ENCODE data around the gene KIF1A.

Gene KIF1A

GRCh38 chr2:240736281-240737250 lies 83.5 kb downstream of the KIF1A start:
- TF ChIP-seq CTCF (IDR thresholded peaks at IDR 0.05; ENCODE audit: low read length, missing control alignments) = no peak
- no peak for DNase-seq (ENCODE audit: low read depth)
- H3K4me3 ChIP-seq (replicated peaks; ENCODE audit: low read depth, low read length) = no peak overlapping the region

- no peak for TF ChIP-seq CTCF (IDR thresholded peaks at IDR 0.05; ENCODE audit: low read length, missing control alignments)
- no peak for DNase-seq (ENCODE audit: low read depth)
- no peak overlapping the region for H3K4me3 ChIP-seq (replicated peaks; ENCODE audit: low read depth, low read length)
Observed at GRCh38 chr2:240735476-240735875, 84.5 kb downstream of the KIF1A start.

- TF ChIP-seq CTCF (IDR thresholded peaks at IDR 0.05; ENCODE audit: low read length, missing control alignments) = no peak
- no peak for DNase-seq (ENCODE audit: low read depth)
- H3K4me3 ChIP-seq (replicated peaks; ENCODE audit: low read depth, low read length) = no peak overlapping the region
Observed at GRCh38 chr2:240734756-240735155, 85.3 kb downstream of the KIF1A start.

GRCh38 chr2:240733803-240734495 lies 86.1 kb downstream of the KIF1A start:
- TF ChIP-seq CTCF (IDR thresholded peaks at IDR 0.05; ENCODE audit: low read length, missing control alignments) = no peak
- no peak overlapping the region for H3K4me3 ChIP-seq (replicated peaks; ENCODE audit: low read depth, low read length)
- no peak for DNase-seq (ENCODE audit: low read depth)

GRCh38 chr2:240732911-240733622 lies 87.0 kb downstream of the KIF1A start:
- no peak overlapping the region for H3K4me3 ChIP-seq (replicated peaks; ENCODE audit: low read depth, low read length)
- no peak for TF ChIP-seq CTCF (IDR thresholded peaks at IDR 0.05; ENCODE audit: low read length, missing control alignments)
- DNase-seq (ENCODE audit: low read depth) = no peak

GRCh38 chr2:240732184-240732583 lies 87.8 kb downstream of the KIF1A start:
- no peak for TF ChIP-seq CTCF (IDR thresholded peaks at IDR 0.05; ENCODE audit: low read length, missing control alignments)
- H3K4me3 ChIP-seq (replicated peaks; ENCODE audit: low read depth, low read length) = no peak overlapping the region
- DNase-seq (ENCODE audit: low read depth) = no peak

All from fibroblast of pulmonary artery (primary cell).